ENCODE results near the gene KRT3.

GRCh38 chr12:52825961-52826360 lies 30.0 kb upstream of the KRT3 start:
- TF ChIP-seq, protein P1, sequence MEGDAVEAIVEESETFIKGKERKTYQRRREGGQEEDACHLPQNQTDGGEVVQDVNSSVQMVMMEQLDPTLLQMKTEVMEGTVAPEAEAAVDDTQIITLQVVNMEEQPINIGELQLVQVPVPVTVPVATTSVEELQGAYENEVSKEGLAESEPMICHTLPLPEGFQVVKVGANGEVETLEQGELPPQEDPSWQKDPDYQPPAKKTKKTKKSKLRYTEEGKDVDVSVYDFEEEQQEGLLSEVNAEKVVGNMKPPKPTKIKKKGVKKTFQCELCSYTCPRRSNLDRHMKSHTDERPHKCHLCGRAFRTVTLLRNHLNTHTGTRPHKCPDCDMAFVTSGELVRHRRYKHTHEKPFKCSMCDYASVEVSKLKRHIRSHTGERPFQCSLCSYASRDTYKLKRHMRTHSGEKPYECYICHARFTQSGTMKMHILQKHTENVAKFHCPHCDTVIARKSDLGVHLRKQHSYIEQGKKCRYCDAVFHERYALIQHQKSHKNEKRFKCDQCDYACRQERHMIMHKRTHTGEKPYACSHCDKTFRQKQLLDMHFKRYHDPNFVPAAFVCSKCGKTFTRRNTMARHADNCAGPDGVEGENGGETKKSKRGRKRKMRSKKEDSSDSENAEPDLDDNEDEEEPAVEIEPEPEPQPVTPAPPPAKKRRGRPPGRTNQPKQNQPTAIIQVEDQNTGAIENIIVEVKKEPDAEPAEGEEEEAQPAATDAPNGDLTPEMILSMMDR (IDR thresholded peaks at IDR 0.05; ENCODE audit: low read length): no peak
- no peak for TF ChIP-seq EZH2phosphoT487 (IDR thresholded peaks at IDR 0.05; ENCODE audit: low read length)
- TF ChIP-seq EZH2 (optimal IDR thresholded peaks at IDR 0.05; ENCODE audit: low read depth, low read length): no peak

Data from MM.1S (cell line).